ENCODE results near the gene SYT15.
"Not testable (repeated sequence)": the region's sequence is repeated elsewhere in the genome, so short reads cannot be mapped to it uniquely, and the experiment has no call there.

SYT15 gene

GRCh38 chr10:46597616-46598246 lies 18.8 kb downstream of the SYT15 start:
- TF ChIP-seq, protein P1, sequence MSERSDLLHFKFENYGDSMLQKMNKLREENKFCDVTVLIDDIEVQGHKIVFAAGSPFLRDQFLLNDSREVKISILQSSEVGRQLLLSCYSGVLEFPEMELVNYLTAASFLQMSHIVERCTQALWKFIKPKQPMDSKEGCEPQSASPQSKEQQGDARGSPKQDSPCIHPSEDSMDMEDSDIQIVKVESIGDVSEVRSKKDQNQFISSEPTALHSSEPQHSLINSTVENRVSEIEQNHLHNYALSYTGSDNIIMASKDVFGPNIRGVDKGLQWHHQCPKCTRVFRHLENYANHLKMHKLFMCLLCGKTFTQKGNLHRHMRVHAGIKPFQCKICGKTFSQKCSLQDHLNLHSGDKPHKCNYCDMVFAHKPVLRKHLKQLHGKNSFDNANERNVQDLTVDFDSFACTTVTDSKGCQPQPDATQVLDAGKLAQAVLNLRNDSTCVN (tag by site-specific recombination; optimal IDR thresholded peaks at IDR 0.05), result peak; percentile 46
- H3K4me3 ChIP-seq (ENCODE audit: low read depth, low read length), result peak overlapping the region; percentile 28
- H3K27ac ChIP-seq (ENCODE audit: extremely low read depth, low read depth, low read length); CTCF ChIA-PET; H3K36me3 ChIP-seq (ENCODE audit: control insufficient read depth in 2 of 2, insufficient read depth in 1 of 2, low read length in 2 of 2); H3K9me3 ChIP-seq (ENCODE audit: control insufficient read depth, insufficient read depth, low read depth, low read length); H3K4me1 ChIP-seq (ENCODE audit: control insufficient read depth, insufficient read depth, low read length); POLR2A ChIA-PET: not testable (repeated sequence)

- H3K27ac ChIP-seq (ENCODE audit: extremely low read depth, low read depth, low read length); H3K9me3 ChIP-seq (ENCODE audit: control insufficient read depth, insufficient read depth, low read depth, low read length); H3K4me1 ChIP-seq (ENCODE audit: control insufficient read depth, insufficient read depth, low read length); H3K4me3 ChIP-seq (ENCODE audit: low read depth, low read length); POLR2A ChIA-PET; CTCF ChIA-PET; H3K36me3 ChIP-seq (ENCODE audit: control insufficient read depth in 2 of 2, insufficient read depth in 1 of 2, low read length in 2 of 2): not testable (repeated sequence)
Observed at GRCh38 chr10:46600516-46600915, 21.6 kb downstream of the SYT15 start.

DNA sequence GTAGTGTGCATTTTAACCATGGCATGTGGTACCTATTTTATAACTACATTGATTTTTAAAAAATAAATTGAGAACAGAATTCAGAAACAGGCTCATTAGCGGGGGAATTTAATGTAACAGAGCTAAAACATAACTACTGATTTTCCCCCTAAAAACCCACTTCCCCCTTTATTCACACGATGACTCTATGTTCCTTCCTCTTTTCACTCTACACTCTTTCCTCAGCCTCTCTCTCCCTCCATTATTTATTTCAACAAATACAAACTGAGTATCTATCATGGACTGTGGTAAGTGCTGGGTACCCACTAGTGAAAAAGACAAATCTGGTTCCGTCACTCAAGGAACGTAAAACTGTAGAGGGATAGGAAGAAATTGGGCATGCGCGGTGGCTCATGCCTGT lies 36.6 kb downstream of the SYT15 start:
- H3K9me3 ChIP-seq (ENCODE audit: control insufficient read depth, insufficient read depth, low read depth, low read length); H3K4me1 ChIP-seq (ENCODE audit: control insufficient read depth, insufficient read depth, low read length); CTCF ChIA-PET; H3K4me3 ChIP-seq (ENCODE audit: low read depth, low read length); POLR2A ChIA-PET; H3K36me3 ChIP-seq (ENCODE audit: control insufficient read depth in 2 of 2, insufficient read depth in 1 of 2, low read length in 2 of 2); H3K27ac ChIP-seq (ENCODE audit: extremely low read depth, low read depth, low read length): not testable (repeated sequence)

DNA sequence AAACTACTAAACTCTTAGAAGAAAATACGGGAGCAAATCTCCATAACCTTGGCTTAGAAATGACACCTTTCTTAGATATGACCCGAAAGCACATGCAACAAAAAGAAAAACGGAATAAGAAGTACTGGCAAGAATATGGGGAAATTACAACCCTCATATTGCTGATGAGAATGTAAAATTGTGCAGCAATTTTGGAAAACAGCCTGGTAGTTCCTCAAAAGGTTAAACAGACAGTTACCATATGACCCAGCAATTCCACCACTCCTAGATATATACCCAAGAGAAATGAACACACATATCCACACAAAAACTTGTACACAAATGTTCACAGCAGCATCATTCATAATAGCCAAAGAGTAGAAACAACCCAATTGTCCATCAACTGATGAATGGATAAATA lies 37.3 kb downstream of the SYT15 start:
- H3K36me3 ChIP-seq (ENCODE audit: control insufficient read depth in 2 of 2, insufficient read depth in 1 of 2, low read length in 2 of 2); POLR2A ChIA-PET; H3K4me3 ChIP-seq (ENCODE audit: low read depth, low read length); H3K4me1 ChIP-seq (ENCODE audit: control insufficient read depth, insufficient read depth, low read length); H3K27ac ChIP-seq (ENCODE audit: extremely low read depth, low read depth, low read length); H3K9me3 ChIP-seq (ENCODE audit: control insufficient read depth, insufficient read depth, low read depth, low read length); CTCF ChIA-PET: not testable (repeated sequence)

DNA sequence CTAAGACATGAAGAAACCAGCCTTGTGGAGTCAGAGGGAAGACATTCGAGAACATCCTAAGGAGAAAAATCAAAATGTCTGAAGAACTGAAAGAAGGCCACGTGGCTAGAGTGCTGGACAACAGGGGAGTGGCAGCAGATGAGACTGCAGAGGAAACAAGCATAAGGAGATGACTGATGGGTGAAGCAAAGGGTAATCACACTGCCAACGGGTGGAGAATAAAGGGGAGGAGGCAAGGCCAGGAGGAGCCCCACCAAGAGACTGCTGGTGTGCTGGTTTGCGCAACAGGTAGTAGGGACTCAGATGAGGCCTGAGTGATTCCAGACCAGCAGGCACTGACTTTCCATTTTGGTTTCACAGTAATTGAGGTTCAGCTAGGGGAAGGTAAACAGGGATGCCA lies 38.2 kb downstream of the SYT15 start:
- H3K9me3 ChIP-seq (ENCODE audit: control insufficient read depth, insufficient read depth, low read depth, low read length); H3K4me3 ChIP-seq (ENCODE audit: low read depth, low read length); H3K27ac ChIP-seq (ENCODE audit: extremely low read depth, low read depth, low read length); H3K4me1 ChIP-seq (ENCODE audit: control insufficient read depth, insufficient read depth, low read length); CTCF ChIA-PET; H3K36me3 ChIP-seq (ENCODE audit: control insufficient read depth in 2 of 2, insufficient read depth in 1 of 2, low read length in 2 of 2); POLR2A ChIA-PET: not testable (repeated sequence)

DNA sequence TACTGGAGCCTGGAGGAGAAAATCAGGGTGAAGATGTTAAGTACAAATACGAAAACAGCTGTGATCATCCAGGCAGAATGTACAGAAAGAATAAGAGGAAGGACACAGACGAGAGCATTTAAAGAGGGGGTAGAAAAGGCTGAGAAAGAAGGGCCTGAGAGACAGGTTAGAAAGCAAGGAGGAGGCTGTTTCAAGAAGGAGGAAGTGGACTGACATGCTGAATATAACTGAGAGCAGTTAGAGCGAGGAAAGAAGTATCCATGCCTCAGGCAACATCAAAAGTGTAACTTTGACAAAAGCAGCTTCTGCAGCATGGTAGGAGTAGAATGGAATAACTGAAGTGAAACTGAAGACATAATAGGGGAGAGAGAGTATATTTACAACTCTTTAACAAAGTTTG lies 39.0 kb downstream of the SYT15 start:
- H3K36me3 ChIP-seq (ENCODE audit: control insufficient read depth in 2 of 2, insufficient read depth in 1 of 2, low read length in 2 of 2); H3K9me3 ChIP-seq (ENCODE audit: control insufficient read depth, insufficient read depth, low read depth, low read length); POLR2A ChIA-PET; H3K4me3 ChIP-seq (ENCODE audit: low read depth, low read length); H3K27ac ChIP-seq (ENCODE audit: extremely low read depth, low read depth, low read length); H3K4me1 ChIP-seq (ENCODE audit: control insufficient read depth, insufficient read depth, low read length); CTCF ChIA-PET: not testable (repeated sequence)

GRCh38 chr10:46623899-46624654 lies 45.1 kb downstream of the SYT15 start:
- H3K4me3 ChIP-seq (ENCODE audit: low read depth, low read length); CTCF ChIA-PET; H3K4me1 ChIP-seq (ENCODE audit: control insufficient read depth, insufficient read depth, low read length); POLR2A ChIA-PET; H3K27ac ChIP-seq (ENCODE audit: extremely low read depth, low read depth, low read length); H3K36me3 ChIP-seq (ENCODE audit: control insufficient read depth in 2 of 2, insufficient read depth in 1 of 2, low read length in 2 of 2); H3K9me3 ChIP-seq (ENCODE audit: control insufficient read depth, insufficient read depth, low read depth, low read length): not testable (repeated sequence)

GRCh38 chr10:46629805-46630204 lies 50.9 kb downstream of the SYT15 start:
- H3K27ac ChIP-seq (ENCODE audit: extremely low read depth, low read depth, low read length); CTCF ChIA-PET; H3K4me3 ChIP-seq (ENCODE audit: low read depth, low read length); H3K4me1 ChIP-seq (ENCODE audit: control insufficient read depth, insufficient read depth, low read length); H3K36me3 ChIP-seq (ENCODE audit: control insufficient read depth in 2 of 2, insufficient read depth in 1 of 2, low read length in 2 of 2); POLR2A ChIA-PET; H3K9me3 ChIP-seq (ENCODE audit: control insufficient read depth, insufficient read depth, low read depth, low read length): not testable (repeated sequence)

GRCh38 chr10:46630816-46631215 lies 51.9 kb downstream of the SYT15 start:
- H3K36me3 ChIP-seq (ENCODE audit: control insufficient read depth in 2 of 2, insufficient read depth in 1 of 2, low read length in 2 of 2); H3K4me3 ChIP-seq (ENCODE audit: low read depth, low read length); H3K27ac ChIP-seq (ENCODE audit: extremely low read depth, low read depth, low read length); H3K4me1 ChIP-seq (ENCODE audit: control insufficient read depth, insufficient read depth, low read length); POLR2A ChIA-PET; H3K9me3 ChIP-seq (ENCODE audit: control insufficient read depth, insufficient read depth, low read depth, low read length); CTCF ChIA-PET: not testable (repeated sequence)

GRCh38 chr10:46631683-46632082 lies 52.8 kb downstream of the SYT15 start:
- POLR2A ChIA-PET, result not testable (repeated sequence)

GRCh38 chr10:46634698-46635097 lies 55.8 kb downstream of the SYT15 start:
- H3K4me1 ChIP-seq (ENCODE audit: control insufficient read depth, insufficient read depth, low read length); H3K4me3 ChIP-seq (ENCODE audit: low read depth, low read length); H3K9me3 ChIP-seq (ENCODE audit: control insufficient read depth, insufficient read depth, low read depth, low read length); H3K27ac ChIP-seq (ENCODE audit: extremely low read depth, low read depth, low read length); POLR2A ChIA-PET; H3K36me3 ChIP-seq (ENCODE audit: control insufficient read depth in 2 of 2, insufficient read depth in 1 of 2, low read length in 2 of 2); CTCF ChIA-PET: not testable (repeated sequence)

More at GRCh38 chr10:46631683-46632082, 52.8 kb downstream of the SYT15 start:
- H3K4me3 ChIP-seq (ENCODE audit: low read depth, low read length); H3K9me3 ChIP-seq (ENCODE audit: control insufficient read depth, insufficient read depth, low read depth, low read length); CTCF ChIA-PET; H3K4me1 ChIP-seq (ENCODE audit: control insufficient read depth, insufficient read depth, low read length); H3K36me3 ChIP-seq (ENCODE audit: control insufficient read depth in 2 of 2, insufficient read depth in 1 of 2, low read length in 2 of 2); H3K27ac ChIP-seq (ENCODE audit: extremely low read depth, low read depth, low read length): not testable (repeated sequence)

Measured in HEK293 (cell line).